Spleen (tissue), 7 donors: ENCODE data around the gene SDK1.

Source experiments
- CTCF ChIP-seq, 11 experiments: fragments of 200-600 bp in 7 of 11; fragments of 450-650 bp in 4 of 11; sonication (generic) in 4 of 11; IDR thresholded peaks in 8 of 11; conservative IDR thresholded peaks in 3 of 11; 1 replicate in 7 of 11; 2 replicates in 4 of 11; pipeline versions ENCODE4 v1.4.0 to v1.8.0; 2016 to 2021; ENCODE audit warnings: antibody characterized with exemption in 11 of 11, inconsistent platforms in 4 of 11, mild to moderate bottlenecking in 1 of 11
- POLR2A ChIP-seq, 3 donors: fragments of 450-650 bp; IDR thresholded peaks; one replicate each; pipeline ENCODE4 v1.5.1; 2017; ENCODE audit warnings: antibody characterized with exemption in 3 of 3, mild to moderate bottlenecking in 1 of 3
- donor health status: DM: no; HTN: no; CAD: no; lungs with moderate emphysema.
- donor health status: DM: no; HTN: no; CAD: no.
- donor health status: DM: no; HTN: no; CAD: no.

GRCh38 chr7:3436746-3437145 is 135.7 kb downstream of the SDK1 start:
- TF ChIP-seq CTCF (IDR thresholded peaks at IDR 0.05 in 8 of 11, conservative IDR thresholded peaks at IDR 0.05 in 3 of 11) (no peak), POLR2A (IDR thresholded peaks at IDR 0.05) (no peak)
